Ectodermal cell (in vitro differentiated cells): ENCODE data around the gene RND1.
"Not testable (repeated sequence)": the region's sequence is repeated elsewhere in the genome, so short reads cannot be mapped to it uniquely, and the experiment has no call there.

Source experiments
- H3K27ac ChIP-seq: 2 replicates; pipeline ENCODE4 v1.7.0; 2013; ENCODE audit warnings: mild to moderate bottlenecking, low read depth, low read length; ENCODE audit not compliant: insufficient read depth, poor library complexity, severe bottlenecking
- H3K27me3 ChIP-seq: 2 replicates; pipeline ENCODE4 v1.7.0; 2013; ENCODE audit warnings: mild to moderate bottlenecking, low read length; ENCODE audit not compliant: insufficient read depth, control insufficient read depth, poor library complexity, severe bottlenecking
- H3K36me3 ChIP-seq: one replicate; pipeline ENCODE4 v1.7.0; 2013; ENCODE audit warnings: low read length; ENCODE audit not compliant: control insufficient read depth, insufficient read depth
- H3K4me1 ChIP-seq: one replicate; pipeline ENCODE4 v1.7.0; 2013; ENCODE audit warnings: low read length; ENCODE audit not compliant: control insufficient read depth, insufficient read depth
- H3K4me3 ChIP-seq: 2 replicates; pipeline ENCODE4 v1.7.0; 2013; ENCODE audit warnings: low read depth, low read length, control low read depth; ENCODE audit not compliant: insufficient read depth
- H3K9me3 ChIP-seq: 2 replicates; pipeline ENCODE4 v1.7.0; 2013; ENCODE audit warnings: mild to moderate bottlenecking, low read length, moderate library complexity; ENCODE audit not compliant: control insufficient read depth
- WGBS, 2 experiments: methylation state at CpG; one replicate each; pipeline ENCODE4 v1.1.7; 2013; ENCODE audit warnings: missing lambda C conversion rate in 2 of 2; 5-methylcytosine and 5-hydroxymethylcytosine counted together

The RND1 gene

DNA sequence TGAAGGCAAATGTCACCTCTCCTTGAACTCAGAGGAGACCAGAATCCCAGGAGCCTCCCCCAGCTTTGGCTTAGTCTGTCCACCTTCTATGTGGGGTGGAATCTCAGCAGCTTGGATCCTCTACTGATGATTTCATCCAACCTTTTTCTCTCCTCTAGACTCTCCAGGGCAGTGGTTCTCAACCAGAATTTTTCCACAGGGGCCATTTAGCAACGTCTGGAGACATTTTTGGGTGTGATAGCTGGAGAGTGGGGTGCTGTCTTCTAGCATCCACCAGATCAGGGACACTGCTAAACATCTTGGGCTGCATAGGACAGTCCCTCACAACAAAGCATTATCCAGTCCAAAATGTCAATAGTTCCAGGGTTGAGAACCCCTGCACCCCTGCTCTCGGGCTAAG is 9.3 kb downstream of the RND1 start:
- WGBS, 2 experiments, result 91% methylated on average over 2 of the region's 2 CpGs
- Histone ChIP-seq H3K36me3 (peaks cover 11% of the 10 kb centered on the region), H3K9me3 (no peaks in the 10 kb centered on the region)

DNA sequence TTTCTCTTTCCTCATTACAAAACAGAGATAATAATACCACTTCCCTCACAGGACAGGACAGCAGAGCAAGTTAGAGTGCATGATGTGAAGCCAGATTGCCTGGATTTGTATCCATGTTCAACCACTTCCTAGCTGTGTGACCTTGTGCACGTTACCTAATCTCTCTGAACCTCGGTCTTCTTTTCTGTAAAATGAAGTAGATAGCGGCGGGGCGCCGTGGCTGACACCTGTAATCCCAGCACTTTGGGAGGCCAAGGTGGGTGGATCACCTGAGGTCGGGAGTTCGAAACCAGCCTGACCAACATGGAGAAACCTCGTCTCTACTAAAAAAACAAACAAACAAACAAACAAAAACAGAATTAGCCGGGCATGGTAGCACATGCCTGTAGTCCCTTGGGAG is 10.7 kb downstream of the RND1 start:
- not testable (repeated sequence) for H3K27me3 ChIP-seq, H3K36me3 ChIP-seq, H3K4me3 ChIP-seq, H3K4me1 ChIP-seq, H3K27ac ChIP-seq, H3K9me3 ChIP-seq
- WGBS, 2 experiments, result 93 to 94% methylated on average over 10 of the region's 10 CpGs

More for the DNA sequence above, 9.3 kb downstream of the RND1 start:
- Histone ChIP-seq H3K27me3 (no peaks in the 10 kb centered on the region), H3K4me1 (no peaks in the 10 kb centered on the region), H3K4me3 (no peak overlapping the region), H3K27ac (no peak overlapping the region)

DNA sequence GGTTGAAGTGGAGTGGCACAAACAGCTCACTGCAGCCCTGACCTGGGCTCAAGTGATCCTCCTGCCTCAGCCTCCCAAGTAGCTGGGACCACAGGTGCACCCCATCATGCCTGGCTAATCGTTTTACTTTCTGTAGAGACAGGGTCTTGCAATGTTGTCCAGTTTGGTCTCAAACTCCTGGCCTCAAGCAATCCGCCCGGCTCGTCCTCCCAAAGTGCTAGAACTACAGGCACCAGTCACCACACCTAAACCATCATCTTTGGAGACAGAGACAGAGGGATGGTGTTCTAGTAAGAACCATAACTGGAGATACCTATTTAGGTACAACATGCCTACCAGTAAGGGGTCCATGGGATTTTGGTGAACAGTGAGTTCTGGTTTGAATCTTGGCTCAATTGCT is 11.2 kb downstream of the RND1 start:
- no peak overlapping the region for H3K27ac ChIP-seq
- H3K9me3 ChIP-seq, result no peaks in the 10 kb centered on the region
- WGBS, 2 experiments, result 95 to 97% methylated on average over 4 of the region's 4 CpGs
- H3K27me3 ChIP-seq, result no peaks in the 10 kb centered on the region
- H3K36me3 ChIP-seq, result peaks cover 8% of the 10 kb centered on the region
- no peak overlapping the region for H3K4me3 ChIP-seq
- peaks cover 8% of the 10 kb centered on the region for H3K4me1 ChIP-seq

DNA sequence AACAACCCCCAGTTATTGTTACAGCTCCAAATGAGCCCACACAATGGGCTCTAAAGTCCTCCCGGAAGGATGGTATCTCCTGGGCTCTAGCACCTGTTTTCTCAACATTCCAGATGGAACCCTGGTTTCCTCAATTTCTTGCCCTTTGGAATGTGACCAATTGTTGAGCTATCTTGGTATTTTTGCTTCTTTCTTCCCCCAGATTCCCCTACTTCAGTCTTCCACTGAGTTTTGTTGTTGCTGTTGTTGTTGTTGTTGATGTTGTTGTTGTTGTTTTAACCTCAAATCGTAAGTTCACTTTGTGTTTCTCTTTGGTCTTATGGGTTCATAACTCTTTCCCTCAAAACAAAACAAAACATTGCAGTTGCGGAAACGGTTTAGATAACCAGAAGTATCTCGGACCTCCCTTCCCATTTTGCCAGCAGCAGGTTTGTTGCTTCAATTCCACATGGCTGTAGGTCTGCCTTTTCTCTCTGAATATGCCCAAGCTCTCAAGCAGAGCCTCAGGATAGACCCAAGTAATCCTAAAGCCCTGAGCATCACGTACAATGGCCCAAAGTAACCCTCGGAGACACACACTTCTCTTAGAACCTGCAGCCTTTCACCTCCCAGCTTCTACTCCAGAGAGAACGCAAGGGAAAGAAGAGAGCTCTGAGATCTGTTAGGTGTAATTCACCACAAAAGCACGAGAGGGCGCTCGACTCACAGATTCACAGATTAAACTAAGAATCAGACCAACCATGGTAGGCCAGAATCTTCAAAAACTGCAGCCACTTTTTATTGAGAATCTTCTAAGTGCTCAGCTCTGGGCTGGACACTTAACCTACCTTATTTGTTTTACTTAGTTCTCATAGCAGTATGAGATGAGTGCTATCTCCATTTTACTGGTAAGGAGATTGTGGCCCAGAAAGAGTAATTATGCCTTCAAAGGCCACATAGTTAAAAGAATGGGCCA is 12.7 kb downstream of the RND1 start:
- peak overlapping the region; percentile 96 for H3K4me3 ChIP-seq
- H3K36me3 ChIP-seq, result peaks cover 9% of the 10 kb centered on the region
- H3K4me1 ChIP-seq, result peaks cover 8% of the 10 kb centered on the region
- H3K27ac ChIP-seq, result no peak overlapping the region
- 28 to 33% methylated on average over 11 of the region's 11 CpGs for WGBS, 2 experiments
- H3K27me3 ChIP-seq, result no peaks in the 10 kb centered on the region
- no peaks in the 10 kb centered on the region for H3K9me3 ChIP-seq

DNA sequence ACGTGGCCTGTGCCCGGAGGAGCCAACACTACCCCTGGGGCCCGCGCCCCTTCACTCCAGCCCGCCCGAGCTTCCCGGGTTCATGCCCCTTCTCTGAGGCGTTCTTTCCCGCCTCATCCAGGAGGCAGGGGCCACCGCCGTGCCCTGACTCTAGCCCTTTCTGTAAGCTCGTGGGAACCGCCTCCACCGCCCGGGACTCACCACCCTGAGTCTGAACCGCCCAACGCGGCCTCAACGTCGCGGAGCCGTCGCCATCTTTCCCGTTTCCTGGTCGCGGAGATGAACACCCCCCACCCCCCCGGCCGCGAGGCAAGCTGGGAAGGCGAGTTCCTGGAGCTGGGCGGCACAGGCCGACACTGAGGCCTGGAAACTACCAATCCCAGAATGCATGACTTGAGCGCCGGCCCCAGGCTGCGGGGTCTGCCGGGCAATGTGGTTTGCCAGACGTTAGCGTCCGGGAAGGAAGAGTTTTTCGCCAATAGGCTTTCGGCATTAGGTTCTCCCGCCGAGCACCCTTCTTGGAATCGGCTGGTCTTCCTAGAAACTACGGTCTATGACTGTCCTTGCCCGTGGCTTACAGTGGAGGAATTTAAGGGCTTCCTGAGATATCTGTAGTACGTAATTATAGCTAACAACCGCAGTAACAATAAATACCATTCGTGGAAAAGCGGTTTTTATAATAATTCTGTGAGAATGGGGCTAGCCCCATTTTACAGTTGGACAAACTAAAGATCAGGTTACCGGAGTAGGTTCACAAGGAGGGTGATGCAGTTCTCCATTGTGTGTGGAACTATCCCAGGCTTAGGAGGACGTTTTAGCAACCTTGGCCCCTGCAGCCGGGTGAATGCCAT is 13.6 kb downstream of the RND1 start, which contains the start of gene DDX23:
DDX23 (minus strand) TSS at position 281 of the 851 bp plus-strand sequence. CDS start 6,381 bp downstream, outside the sequence.
- Histone ChIP-seq H3K36me3 (peaks cover 5% of the 10 kb centered on the region), H3K27ac (peak within 1 kb of the TSS; percentile 61), H3K4me1 (peaks cover 8% of the 10 kb centered on the region), H3K27me3 (no peaks in the 10 kb centered on the region), H3K4me3 (peak within 1 kb of the TSS; percentile 96), H3K9me3 (no peaks in the 10 kb centered on the region)
- WGBS, 2 experiments, result 2% methylated on average over 53 of the region's 53 CpGs

DNA sequence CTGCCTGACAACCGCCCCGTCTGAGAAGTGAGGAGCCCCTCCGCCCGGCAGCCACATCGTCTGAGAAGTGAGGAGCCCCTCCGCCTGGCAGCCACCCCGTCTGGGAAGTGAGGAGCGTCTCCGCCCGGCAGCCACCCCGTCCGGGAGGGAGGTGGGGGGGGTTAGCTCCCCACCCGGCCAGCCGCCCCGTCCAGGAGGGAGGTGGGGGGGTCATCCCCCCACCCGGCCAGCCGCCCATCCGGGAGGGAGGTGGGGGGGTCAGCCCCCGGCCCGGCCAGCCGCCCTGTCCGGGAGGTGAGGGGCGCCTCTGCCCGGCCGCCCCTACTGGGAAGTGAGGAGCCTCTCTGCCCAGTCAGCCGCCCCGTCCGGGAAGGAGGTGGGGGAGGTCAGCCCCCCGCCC is 23.6 kb downstream of the RND1 start:
- not testable (repeated sequence) for H3K4me1 ChIP-seq, H3K9me3 ChIP-seq, H3K27me3 ChIP-seq, H3K27ac ChIP-seq, H3K4me3 ChIP-seq
- H3K36me3 ChIP-seq, result peaks cover 63% of the 10 kb centered on the region
- 96 to 98% methylated on average over 23 to 29 of the region's 29 CpGs for WGBS, 2 experiments

DNA sequence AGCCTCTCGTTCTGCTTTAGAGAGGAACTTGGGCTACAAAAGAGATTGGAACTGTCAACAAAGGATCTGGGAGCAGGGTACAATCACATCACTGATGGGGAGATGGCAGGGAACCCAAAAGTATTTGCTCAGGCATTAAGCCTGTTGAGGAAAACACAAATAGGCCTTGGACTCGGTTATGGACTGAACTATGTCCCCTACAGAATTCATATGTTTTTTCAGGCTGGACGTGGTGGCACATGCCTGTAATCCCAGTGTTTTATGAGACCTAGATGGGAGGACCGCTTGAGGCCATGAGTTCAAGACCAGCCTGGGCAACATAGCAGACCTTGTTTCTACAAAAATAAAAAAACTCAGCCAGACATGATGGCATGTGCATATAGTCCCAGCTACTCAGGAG is 27.6 kb downstream of the RND1 start:
- H3K36me3 ChIP-seq, result peaks cover 63% of the 10 kb centered on the region
- no peaks in the 10 kb centered on the region for H3K9me3 ChIP-seq
- H3K27ac ChIP-seq, result no peak overlapping the region
- no peaks in the 10 kb centered on the region for H3K27me3 ChIP-seq
- no peaks in the 10 kb centered on the region for H3K4me1 ChIP-seq
- H3K4me3 ChIP-seq, result no peak overlapping the region
- 93 to 94% methylated on average over 4 of the region's 4 CpGs for WGBS, 2 experiments

DNA sequence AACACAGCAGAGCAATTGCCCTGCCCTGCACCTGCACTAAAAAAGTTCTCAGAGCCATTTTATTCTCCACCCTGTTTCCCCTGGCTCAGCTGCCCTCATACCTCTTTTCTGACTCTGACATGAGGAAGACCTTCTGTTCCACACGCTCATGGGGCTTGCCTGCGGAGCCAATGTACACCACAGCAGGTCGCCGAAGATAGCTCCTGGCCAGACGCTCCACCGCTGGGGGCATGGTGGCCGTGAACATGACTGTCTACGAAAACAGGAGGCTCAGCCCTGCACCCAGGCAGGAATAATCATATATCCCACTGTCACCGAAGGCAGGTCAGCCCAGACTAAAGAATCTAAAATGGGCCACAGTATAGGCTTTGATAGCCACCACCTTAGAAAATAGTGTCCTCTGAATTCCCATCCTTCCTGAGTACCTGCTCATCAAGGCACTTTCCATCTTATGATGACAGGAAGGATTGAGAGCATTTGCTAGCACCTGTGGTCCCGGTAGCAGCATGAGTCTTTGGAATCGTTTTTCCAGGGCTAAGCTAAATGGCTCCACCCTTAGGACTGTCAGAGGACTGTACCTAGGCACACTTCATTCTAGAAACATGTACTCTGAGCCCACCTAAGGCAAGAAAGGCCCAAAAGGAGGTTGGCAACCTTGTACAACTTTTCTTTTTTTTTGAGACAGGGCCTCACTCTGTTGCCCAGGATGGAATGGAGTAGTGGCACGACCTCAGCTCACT is 33.2 kb downstream of the RND1 start:
- Histone ChIP-seq H3K36me3 (peaks cover 76% of the 10 kb centered on the region), H3K27me3 (no peaks in the 10 kb centered on the region), H3K4me3 (no peak overlapping the region), H3K4me1 (no peaks in the 10 kb centered on the region), H3K27ac (no peak overlapping the region), H3K9me3 (no peaks in the 10 kb centered on the region)
- WGBS, 2 experiments, result 94 to 95% methylated on average over 12 of the region's 12 CpGs

DNA sequence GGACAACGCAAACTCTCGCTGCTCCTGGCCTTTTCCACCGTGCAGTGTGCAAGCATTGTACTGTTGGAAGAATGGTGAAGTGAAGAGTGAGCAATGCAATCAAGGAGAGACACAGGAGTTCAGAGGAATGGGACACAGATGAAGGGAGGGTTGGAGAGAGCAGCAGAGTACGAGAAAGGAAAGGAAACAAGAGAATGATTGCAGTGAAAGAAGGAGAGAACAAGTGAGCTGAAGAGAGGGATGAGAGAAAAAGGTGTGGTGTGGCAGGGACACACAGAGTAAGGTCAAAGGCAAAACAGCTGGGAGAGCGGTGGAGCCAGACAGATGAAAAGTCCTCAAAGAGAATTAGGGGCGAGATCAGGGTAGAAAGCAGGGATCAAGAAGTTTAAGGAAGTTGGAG is 34.4 kb downstream of the RND1 start:
- no peak overlapping the region for H3K27ac ChIP-seq
- no peak overlapping the region for H3K4me3 ChIP-seq
- H3K36me3 ChIP-seq, result peaks cover 75% of the 10 kb centered on the region
- H3K27me3 ChIP-seq, result no peaks in the 10 kb centered on the region
- 97% methylated on average over 6 of the region's 6 CpGs for WGBS, 2 experiments
- H3K9me3 ChIP-seq, result no peaks in the 10 kb centered on the region
- no peaks in the 10 kb centered on the region for H3K4me1 ChIP-seq
